HG02588 (cell line): ENCODE measurements around the gene GALNT6.

Experiments used
- ATAC-seq: cut with Tn5 transposase; IDR thresholded peaks from one replicate; pipeline ENCODE4 v1.9.1; 2021; ENCODE audit warnings: mild to moderate bottlenecking, moderate library complexity; ENCODE audit not compliant: unreplicated experiment

The GALNT6 gene

DNA sequence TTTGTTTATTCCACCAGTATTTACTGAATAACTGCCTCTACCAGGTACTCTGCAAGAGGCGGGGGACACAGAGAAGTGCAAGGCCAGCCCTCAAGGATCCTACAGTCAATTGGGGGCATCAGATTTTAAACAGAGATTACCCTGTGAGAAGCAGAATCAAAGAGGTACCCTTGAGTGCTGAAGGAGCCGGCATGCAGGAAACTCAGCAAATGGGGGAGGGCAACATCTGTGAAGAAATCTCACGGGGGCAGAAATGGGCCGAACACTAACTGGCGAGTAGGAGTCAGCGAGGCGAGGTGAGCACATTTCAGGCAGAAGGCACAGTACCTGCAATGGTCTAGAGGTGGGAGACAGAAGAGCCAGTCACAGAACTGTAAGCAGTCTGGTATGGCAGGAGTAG is 9.0 kb downstream of the GALNT6 start:
- ATAC-seq: no peak

- no peak for ATAC-seq
Observed at GRCh38 chr12:51381226-51382079, 9.8 kb downstream of the GALNT6 start.

DNA sequence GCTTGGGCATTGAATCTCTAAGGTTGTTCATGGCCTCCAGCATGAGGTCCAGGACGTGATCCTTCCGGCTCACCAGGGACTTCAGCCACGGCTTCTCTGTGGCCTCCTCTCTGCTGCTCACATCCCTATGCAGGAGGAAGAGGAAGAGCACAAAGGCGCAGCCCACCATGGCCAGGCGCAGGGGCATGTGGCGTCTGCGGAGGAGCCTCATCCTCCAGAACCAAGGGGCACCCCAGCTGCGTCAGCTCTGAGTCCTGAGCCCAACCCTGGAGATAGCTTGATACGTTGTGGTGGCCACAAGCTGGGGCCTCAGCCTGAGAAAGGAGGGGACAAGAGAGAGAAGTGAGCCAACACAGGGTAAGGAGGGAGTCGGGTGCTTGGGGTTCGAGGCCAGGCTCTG is 11.6 kb downstream of the GALNT6 start:
- ATAC-seq: no peak

DNA sequence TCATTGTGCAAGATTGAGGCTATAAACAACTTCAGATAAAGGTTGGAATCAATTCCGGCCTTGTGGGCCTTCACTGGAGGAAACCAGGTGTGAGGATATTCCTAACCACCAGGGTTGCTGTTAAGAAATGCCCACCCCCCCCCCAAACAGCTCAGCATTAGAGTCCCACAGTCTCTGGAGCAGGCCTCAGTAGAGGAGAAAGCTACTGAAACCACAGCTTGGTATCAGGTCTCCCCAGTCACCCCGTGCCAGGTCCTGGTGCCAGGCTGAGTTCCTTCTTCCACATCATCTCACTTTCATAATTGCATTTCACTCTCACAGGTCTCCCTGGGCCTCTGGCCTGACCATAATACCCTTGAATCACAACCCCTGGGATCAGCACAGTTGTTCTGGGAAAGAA is 12.5 kb downstream of the GALNT6 start:
- ATAC-seq: no peak

- no peak for ATAC-seq
Observed at GRCh38 chr12:51377099-51377984, 13.9 kb downstream of the GALNT6 start.

GRCh38 chr12:51374856-51375255 is 16.4 kb downstream of the GALNT6 start:
- ATAC-seq: no peak

DNA sequence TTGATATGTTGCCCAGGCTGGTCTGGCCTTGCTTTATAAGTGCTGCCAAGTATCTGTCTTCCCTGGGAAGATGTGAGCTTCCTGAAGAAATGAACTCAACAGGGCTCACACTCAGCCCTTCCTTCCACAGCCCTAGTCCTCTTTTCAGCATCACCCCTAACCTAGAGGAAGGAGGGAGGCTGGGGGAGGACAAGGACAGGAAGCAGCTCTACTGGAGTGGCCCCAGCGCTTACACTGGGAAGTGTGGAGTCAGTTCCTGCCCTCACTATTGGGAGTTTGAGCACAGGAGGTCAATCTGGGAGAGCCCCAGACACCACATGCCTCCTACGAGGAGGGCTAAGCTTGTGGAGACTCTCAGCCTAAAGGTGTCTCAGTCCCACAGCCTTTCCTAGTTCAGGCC is 16.8 kb downstream of the GALNT6 start:
- no peak for ATAC-seq

GRCh38 chr12:51373187-51373586 is 18.0 kb downstream of the GALNT6 start:
- no peak for ATAC-seq

DNA sequence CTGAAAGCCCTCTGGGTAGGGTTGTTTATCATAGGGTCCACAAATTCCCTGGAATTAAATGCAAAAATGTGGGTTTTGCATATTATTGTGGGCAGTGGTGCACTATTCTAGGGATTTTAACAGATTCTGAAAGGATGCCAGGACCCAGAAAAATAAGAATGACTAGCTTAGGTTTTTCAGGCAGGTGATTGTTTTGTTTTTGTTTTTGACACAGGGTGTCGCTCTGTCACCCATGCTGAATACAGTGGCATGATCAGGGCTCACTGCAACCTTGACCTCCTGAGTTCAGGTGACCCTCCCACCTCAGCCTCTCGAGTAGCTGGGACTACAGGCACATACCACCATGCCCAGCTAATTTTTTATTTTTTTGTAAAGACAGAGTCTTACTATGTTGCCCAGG is 19.2 kb downstream of the GALNT6 start:
- no peak for ATAC-seq

- no peak for ATAC-seq
Observed at GRCh38 chr12:51371295-51371953, 19.8 kb downstream of the GALNT6 start.

- ATAC-seq: no peak
Observed at GRCh38 chr12:51370667-51371066, 20.5 kb downstream of the GALNT6 start.

DNA sequence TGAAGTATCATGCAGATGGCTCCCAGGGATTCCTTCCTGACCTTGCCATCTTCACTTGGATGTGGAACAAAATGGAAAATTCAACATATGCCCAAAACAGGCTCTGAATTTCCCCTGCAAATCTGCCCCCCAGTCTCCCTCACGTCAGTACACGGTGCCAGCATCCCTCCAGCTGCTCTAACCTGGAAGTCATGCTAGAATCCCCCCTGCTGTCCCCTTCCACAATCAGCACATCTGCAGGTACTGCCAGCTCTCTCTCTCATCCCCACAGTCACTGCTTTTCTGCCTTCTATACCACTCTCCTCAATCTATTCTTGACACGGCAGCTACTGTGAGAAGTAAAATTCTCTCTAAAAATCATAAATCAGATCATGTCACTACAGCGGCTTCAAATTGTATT is 21.6 kb downstream of the GALNT6 start:
- ATAC-seq: no peak

- peak; percentile 98 for ATAC-seq
Observed at GRCh38 chr12:51368640-51369517, 22.3 kb downstream of the GALNT6 start.

DNA sequence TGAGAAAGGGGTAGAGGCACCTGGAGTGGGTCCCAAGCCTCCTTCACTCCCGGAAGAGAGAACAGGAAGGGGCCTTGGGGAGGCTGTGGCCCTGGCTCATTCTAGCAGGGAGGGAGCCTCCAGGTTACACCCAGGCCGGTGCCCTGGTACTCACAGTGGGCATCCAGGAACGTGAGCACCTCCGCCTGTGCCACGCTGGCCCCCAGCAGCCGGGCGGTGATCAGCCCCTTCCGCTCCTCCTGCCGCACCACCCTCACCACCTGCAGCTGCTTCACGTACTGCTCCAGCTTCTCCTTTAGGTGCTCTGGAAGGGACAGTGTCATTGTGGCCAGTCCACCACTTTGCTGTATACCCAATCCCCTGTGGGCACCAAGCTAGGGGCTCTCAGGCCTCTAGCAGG is 25.9 kb downstream of the GALNT6 start:
- ATAC-seq: no peak

DNA sequence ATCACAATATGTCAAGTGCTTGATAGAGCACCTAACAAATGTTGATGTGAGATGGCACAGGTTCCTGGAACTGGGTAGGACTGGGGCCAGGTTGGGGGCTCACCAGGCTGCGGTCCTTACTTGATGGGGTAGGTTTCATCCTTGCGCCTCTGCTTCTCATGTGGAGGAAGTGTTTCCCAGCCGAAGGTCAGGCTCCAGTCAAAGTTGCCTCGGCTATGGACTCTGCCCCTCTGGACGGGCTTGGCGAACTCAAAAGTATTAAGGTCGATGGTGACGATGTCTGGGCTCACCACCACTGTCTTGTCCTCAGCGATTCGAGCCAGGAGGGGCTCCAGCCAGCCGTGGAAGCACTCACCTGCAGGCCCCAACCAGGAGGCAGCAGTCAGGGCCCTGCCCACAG is 27.2 kb downstream of the GALNT6 start:
- ATAC-seq: no peak

DNA sequence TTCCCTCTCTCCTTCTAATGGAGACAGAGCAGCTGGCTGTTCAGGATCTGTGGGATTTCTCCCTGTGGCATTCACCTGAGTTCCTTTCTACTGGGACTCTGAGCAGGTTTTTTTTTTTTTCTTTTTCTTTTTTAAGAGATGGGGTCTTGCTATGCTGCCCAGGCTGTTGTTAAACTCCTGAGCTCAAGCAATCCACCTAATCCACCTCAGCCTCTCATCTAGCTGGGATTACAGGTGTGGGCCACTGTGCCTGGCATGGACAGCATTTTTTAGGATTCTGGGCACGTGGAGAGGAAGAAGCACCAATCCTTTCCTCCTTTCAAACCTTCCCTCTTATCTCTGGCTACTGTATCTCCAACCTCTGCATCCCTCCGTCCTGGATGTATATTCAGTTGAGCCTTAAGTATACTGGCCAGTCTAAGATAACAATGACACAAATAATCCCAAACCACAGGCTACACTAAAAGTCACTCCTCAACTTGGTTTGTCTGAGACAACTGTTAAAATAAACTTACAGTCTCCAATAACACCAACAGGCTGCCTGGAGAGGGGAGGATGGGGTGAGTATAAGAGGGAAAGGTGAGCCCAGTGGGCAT is 28.4 kb downstream of the GALNT6 start:
- no peak for ATAC-seq

GRCh38 chr12:51362307-51362706 is 28.9 kb downstream of the GALNT6 start:
- ATAC-seq: no peak

GRCh38 chr12:51361161-51362016 is 29.8 kb downstream of the GALNT6 start:
- ATAC-seq: no peak

DNA sequence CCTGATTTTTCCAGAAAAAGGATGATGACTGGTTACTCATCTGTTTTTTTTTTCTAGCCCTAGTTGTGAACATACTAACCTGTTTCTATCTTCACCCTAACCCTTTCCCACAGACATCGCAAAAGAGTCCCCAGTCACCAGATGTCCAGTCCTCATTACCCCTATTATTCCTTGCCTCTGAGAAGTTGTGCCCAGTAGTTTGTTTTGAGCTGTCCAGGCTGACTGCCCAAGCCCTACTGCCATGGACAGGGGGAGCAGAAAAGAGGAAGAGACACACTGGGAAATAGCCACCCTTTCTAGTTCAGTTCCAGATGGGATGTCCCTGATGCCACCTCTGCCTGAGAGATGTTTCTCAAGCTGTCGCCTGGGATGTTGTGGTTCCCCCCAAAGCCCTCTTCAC is 30.9 kb downstream of the GALNT6 start:
- ATAC-seq: no peak
